Measurements from ENCODE around the gene LYST. TPM values are rescaled to one million over a fixed set of nuclear protein-coding genes. Genes with fewer than 3 reads are reported as not detected.
"Not testable (repeated sequence)": the region's sequence is repeated elsewhere in the genome, so short reads cannot be mapped to it uniquely, and the experiment has no call there.

Gene LYST
- total and polyA plus RNA-seq, 2 donors (not counting 1 experiment from before 2014, with no cell fraction given): 7.5 to 50.2 TPM

- DNase-seq (ENCODE audit: low read depth in 2 of 2): peak; percentile 51 to 70
- Histone ChIP-seq H3K4me2 (ENCODE audit: extremely low read depth, insufficient read depth, low read length) (no peak overlapping the region), H3K9ac (ENCODE audit: insufficient read depth, low read length) (no peak overlapping the region)
These were observed 224.4 kb downstream of the LYST start for GRCh38 chr1:235642011-235642942.

GRCh38 chr1:235640580-235640979 is 226.1 kb downstream of the LYST start:
- TF ChIP-seq EZH2 (IDR thresholded peaks at IDR 0.05; ENCODE audit: low read length, missing control alignments) (no peak), CTCF (conservative IDR thresholded peaks at IDR 0.05 in 1 of 2, IDR thresholded peaks at IDR 0.05 in 1 of 2; ENCODE audit: low read depth in 1 of 2, low read length in 2 of 2) (no peak)

More at GRCh38 chr1:235642011-235642942, 224.4 kb downstream of the LYST start:
- no peaks in the 10 kb centered on the region for H4K20me1 ChIP-seq (ENCODE audit: control insufficient read depth, extremely low read depth, insufficient read depth, low read length)
- no peak overlapping the region for H2AFZ ChIP-seq (ENCODE audit: low read length)
- peaks cover 6% of the 10 kb centered on the region for H3K27me3 ChIP-seq (ENCODE audit: control insufficient read depth, insufficient read depth, low read length)
- no peak overlapping the region for H3K27ac ChIP-seq (ENCODE audit: insufficient read depth, low read length)
- no peak for TF ChIP-seq CTCF (conservative IDR thresholded peaks at IDR 0.05 in 1 of 2, IDR thresholded peaks at IDR 0.05 in 1 of 2; ENCODE audit: low read depth in 1 of 2, low read length in 2 of 2)
- no peak for TF ChIP-seq EZH2 (IDR thresholded peaks at IDR 0.05; ENCODE audit: low read length, missing control alignments)
- no peak overlapping the region for H3K4me3 ChIP-seq (replicated peaks in 1 of 4; ENCODE audit: control extremely low read depth in 1 of 4, insufficient read depth in 1 of 4, low read depth in 3 of 4, low read length in 4 of 4)
- no peaks in the 10 kb centered on the region for H3K79me2 ChIP-seq (ENCODE audit: control insufficient read depth, insufficient read depth, low read length)
- no peaks in the 10 kb centered on the region for H3K4me1 ChIP-seq (ENCODE audit: control insufficient read depth, extremely low read depth, insufficient read depth, low read length)
- no peaks in the 10 kb centered on the region for H3K36me3 ChIP-seq (ENCODE audit: control insufficient read depth, insufficient read depth, low read length)
- H3K9me3 ChIP-seq (ENCODE audit: control insufficient read depth, insufficient read depth, low read depth, low read length): no peaks in the 10 kb centered on the region

GRCh38 chr1:235639226-235640205 is 227.2 kb downstream of the LYST start:
- H3K4me1 ChIP-seq (ENCODE audit: control insufficient read depth, extremely low read depth, insufficient read depth, low read length): no peaks in the 10 kb centered on the region
- no peaks in the 10 kb centered on the region for H3K9me3 ChIP-seq (ENCODE audit: control insufficient read depth, insufficient read depth, low read depth, low read length)
- peaks cover 2% of the 10 kb centered on the region for H3K27me3 ChIP-seq (ENCODE audit: control insufficient read depth, insufficient read depth, low read length)
- H3K79me2 ChIP-seq (ENCODE audit: control insufficient read depth, insufficient read depth, low read length): no peaks in the 10 kb centered on the region
- H4K20me1 ChIP-seq (ENCODE audit: control insufficient read depth, extremely low read depth, insufficient read depth, low read length): no peaks in the 10 kb centered on the region
- no peak overlapping the region for H3K4me3 ChIP-seq (replicated peaks in 1 of 4; ENCODE audit: control extremely low read depth in 1 of 4, insufficient read depth in 1 of 4, low read depth in 3 of 4, low read length in 4 of 4)
- no peak overlapping the region for H3K9ac ChIP-seq (ENCODE audit: insufficient read depth, low read length)
- TF ChIP-seq EZH2 (IDR thresholded peaks at IDR 0.05; ENCODE audit: low read length, missing control alignments) (no peak), CTCF (conservative IDR thresholded peaks at IDR 0.05 in 1 of 2, IDR thresholded peaks at IDR 0.05 in 1 of 2; ENCODE audit: low read depth in 1 of 2, low read length in 2 of 2) (no peak)
- DNase-seq (ENCODE audit: low read depth in 2 of 2): no peak
- H3K27ac ChIP-seq (ENCODE audit: insufficient read depth, low read length): no peak overlapping the region
- H3K36me3 ChIP-seq (ENCODE audit: control insufficient read depth, insufficient read depth, low read length): no peaks in the 10 kb centered on the region
- no peak overlapping the region for H3K4me2 ChIP-seq (ENCODE audit: extremely low read depth, insufficient read depth, low read length)
- no peak overlapping the region for H2AFZ ChIP-seq (ENCODE audit: low read length)

More at GRCh38 chr1:235640580-235640979, 226.1 kb downstream of the LYST start:
- H3K9ac ChIP-seq (ENCODE audit: insufficient read depth, low read length): no peak overlapping the region
- no peak overlapping the region for H3K27ac ChIP-seq (ENCODE audit: insufficient read depth, low read length)
- DNase-seq (ENCODE audit: low read depth in 2 of 2): no peak
- H2AFZ ChIP-seq (ENCODE audit: low read length): no peak overlapping the region
- no peaks in the 10 kb centered on the region for H3K79me2 ChIP-seq (ENCODE audit: control insufficient read depth, insufficient read depth, low read length)
- H3K9me3 ChIP-seq (ENCODE audit: control insufficient read depth, insufficient read depth, low read depth, low read length): no peaks in the 10 kb centered on the region
- H3K27me3 ChIP-seq (ENCODE audit: control insufficient read depth, insufficient read depth, low read length): peaks cover 6% of the 10 kb centered on the region
- H3K4me1 ChIP-seq (ENCODE audit: control insufficient read depth, extremely low read depth, insufficient read depth, low read length): no peaks in the 10 kb centered on the region
- no peaks in the 10 kb centered on the region for H3K36me3 ChIP-seq (ENCODE audit: control insufficient read depth, insufficient read depth, low read length)
- no peaks in the 10 kb centered on the region for H4K20me1 ChIP-seq (ENCODE audit: control insufficient read depth, extremely low read depth, insufficient read depth, low read length)
- no peak overlapping the region for H3K4me3 ChIP-seq (replicated peaks in 1 of 4; ENCODE audit: control extremely low read depth in 1 of 4, insufficient read depth in 1 of 4, low read depth in 3 of 4, low read length in 4 of 4)
- no peak overlapping the region for H3K4me2 ChIP-seq (ENCODE audit: extremely low read depth, insufficient read depth, low read length)

GRCh38 chr1:235638612-235639011 is 228.1 kb downstream of the LYST start:
- not testable (repeated sequence) for H3K36me3 ChIP-seq (ENCODE audit: control insufficient read depth, insufficient read depth, low read length); H3K9me3 ChIP-seq (ENCODE audit: control insufficient read depth, insufficient read depth, low read depth, low read length); H3K4me1 ChIP-seq (ENCODE audit: control insufficient read depth, extremely low read depth, insufficient read depth, low read length); H3K27ac ChIP-seq (ENCODE audit: insufficient read depth, low read length); H3K79me2 ChIP-seq (ENCODE audit: control insufficient read depth, insufficient read depth, low read length); H3K27me3 ChIP-seq (ENCODE audit: control insufficient read depth, insufficient read depth, low read length); H2AFZ ChIP-seq (ENCODE audit: low read length); H3K9ac ChIP-seq (ENCODE audit: insufficient read depth, low read length); DNase-seq (ENCODE audit: low read depth in 2 of 2); H3K4me3 ChIP-seq (replicated peaks in 1 of 4; ENCODE audit: control extremely low read depth in 1 of 4, insufficient read depth in 1 of 4, low read depth in 3 of 4, low read length in 4 of 4); H4K20me1 ChIP-seq (ENCODE audit: control insufficient read depth, extremely low read depth, insufficient read depth, low read length); H3K4me2 ChIP-seq (ENCODE audit: extremely low read depth, insufficient read depth, low read length)

All from fibroblast of lung (primary cell).